ENCODE results near the gene GDPD2.

DNA sequence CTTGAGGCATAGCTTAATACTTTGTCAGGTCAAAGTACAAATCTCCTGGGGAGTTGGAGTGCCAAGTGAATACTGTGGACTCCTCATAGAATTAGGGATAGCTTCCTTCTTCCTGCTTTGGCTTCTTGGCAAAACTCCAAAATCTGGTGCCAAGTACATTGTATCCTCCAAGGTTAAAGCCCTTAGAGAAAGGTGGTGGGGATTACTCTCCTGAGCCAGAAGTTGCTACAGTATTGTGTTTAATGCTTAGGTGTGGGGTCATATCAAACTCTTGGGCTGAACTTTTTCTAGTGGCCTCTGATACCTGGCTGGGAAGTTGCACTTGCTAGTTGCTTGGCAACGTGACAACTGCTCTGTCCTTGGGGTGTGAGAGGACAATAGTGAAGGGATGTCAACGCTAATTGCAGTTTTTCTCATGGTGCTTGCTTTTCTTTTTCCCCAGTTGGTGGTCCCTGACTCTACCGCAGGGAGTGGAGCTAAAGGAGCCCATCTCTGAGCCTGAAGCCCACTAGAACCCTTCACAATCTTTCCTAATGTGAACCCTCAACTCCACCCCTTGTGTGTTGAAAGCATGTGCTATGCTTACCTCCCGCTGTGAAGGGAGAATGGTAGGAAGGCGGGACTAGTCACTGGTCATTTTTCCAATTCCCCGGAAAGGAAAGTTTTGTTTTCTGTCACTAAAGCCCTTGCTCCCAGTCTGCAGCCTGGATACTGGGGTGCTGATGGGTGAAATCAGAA is 57.0 kb downstream of the GDPD2 start:
- TF ChIP-seq EP300 (IDR thresholded peaks at IDR 0.05; ENCODE audit: borderline replicate concordance) (no peak), TCF12 (IDR thresholded peaks at IDR 0.05; ENCODE audit: low read depth) (no peak), CEBPB (IDR thresholded peaks at IDR 0.05) (no peak), TAF1 (IDR thresholded peaks at IDR 0.05; ENCODE audit: low read depth) (no peak), FOXM1 (IDR thresholded peaks at IDR 0.05; ENCODE audit: borderline replicate concordance, low read depth) (no peak), YY1 (IDR thresholded peaks at IDR 0.05; ENCODE audit: low read depth) (no peak), EGR1 (IDR thresholded peaks at IDR 0.05) (no peak), ZBTB7A (IDR thresholded peaks at IDR 0.05; ENCODE audit: low read depth) (no peak), RAD21 (IDR thresholded peaks at IDR 0.05; ENCODE audit: low read depth) (no peak), CREB1 (IDR thresholded peaks at IDR 0.05; ENCODE audit: low read depth) (no peak)
- TF ChIP-seq, protein P1, sequence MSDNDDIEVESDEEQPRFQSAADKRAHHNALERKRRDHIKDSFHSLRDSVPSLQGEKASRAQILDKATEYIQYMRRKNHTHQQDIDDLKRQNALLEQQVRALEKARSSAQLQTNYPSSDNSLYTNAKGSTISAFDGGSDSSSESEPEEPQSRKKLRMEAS (IDR thresholded peaks at IDR 0.05), result no peak; the same call in 1 of the 2 replicates
- TF ChIP-seq, protein P2, sequence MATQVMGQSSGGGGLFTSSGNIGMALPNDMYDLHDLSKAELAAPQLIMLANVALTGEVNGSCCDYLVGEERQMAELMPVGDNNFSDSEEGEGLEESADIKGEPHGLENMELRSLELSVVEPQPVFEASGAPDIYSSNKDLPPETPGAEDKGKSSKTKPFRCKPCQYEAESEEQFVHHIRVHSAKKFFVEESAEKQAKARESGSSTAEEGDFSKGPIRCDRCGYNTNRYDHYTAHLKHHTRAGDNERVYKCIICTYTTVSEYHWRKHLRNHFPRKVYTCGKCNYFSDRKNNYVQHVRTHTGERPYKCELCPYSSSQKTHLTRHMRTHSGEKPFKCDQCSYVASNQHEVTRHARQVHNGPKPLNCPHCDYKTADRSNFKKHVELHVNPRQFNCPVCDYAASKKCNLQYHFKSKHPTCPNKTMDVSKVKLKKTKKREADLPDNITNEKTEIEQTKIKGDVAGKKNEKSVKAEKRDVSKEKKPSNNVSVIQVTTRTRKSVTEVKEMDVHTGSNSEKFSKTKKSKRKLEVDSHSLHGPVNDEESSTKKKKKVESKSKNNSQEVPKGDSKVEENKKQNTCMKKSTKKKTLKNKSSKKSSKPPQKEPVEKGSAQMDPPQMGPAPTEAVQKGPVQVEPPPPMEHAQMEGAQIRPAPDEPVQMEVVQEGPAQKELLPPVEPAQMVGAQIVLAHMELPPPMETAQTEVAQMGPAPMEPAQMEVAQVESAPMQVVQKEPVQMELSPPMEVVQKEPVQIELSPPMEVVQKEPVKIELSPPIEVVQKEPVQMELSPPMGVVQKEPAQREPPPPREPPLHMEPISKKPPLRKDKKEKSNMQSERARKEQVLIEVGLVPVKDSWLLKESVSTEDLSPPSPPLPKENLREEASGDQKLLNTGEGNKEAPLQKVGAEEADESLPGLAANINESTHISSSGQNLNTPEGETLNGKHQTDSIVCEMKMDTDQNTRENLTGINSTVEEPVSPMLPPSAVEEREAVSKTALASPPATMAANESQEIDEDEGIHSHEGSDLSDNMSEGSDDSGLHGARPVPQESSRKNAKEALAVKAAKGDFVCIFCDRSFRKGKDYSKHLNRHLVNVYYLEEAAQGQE (IDR thresholded peaks at IDR 0.05; ENCODE audit: low read depth), result no peak

Measured in Ishikawa (cell line).